Measurements from ENCODE around the gene HMG20A. TPM values are rescaled to one million over a fixed set of nuclear protein-coding genes. Genes with fewer than 3 reads are reported as not detected.

The HMG20A gene
- total and polyA plus RNA-seq, 9 of the 15 experiments (the other 6 are each of a cell fraction or from before 2014, with no cell fraction given), result 25.0 to 68.1 (median 38.9) TPM

DNA sequence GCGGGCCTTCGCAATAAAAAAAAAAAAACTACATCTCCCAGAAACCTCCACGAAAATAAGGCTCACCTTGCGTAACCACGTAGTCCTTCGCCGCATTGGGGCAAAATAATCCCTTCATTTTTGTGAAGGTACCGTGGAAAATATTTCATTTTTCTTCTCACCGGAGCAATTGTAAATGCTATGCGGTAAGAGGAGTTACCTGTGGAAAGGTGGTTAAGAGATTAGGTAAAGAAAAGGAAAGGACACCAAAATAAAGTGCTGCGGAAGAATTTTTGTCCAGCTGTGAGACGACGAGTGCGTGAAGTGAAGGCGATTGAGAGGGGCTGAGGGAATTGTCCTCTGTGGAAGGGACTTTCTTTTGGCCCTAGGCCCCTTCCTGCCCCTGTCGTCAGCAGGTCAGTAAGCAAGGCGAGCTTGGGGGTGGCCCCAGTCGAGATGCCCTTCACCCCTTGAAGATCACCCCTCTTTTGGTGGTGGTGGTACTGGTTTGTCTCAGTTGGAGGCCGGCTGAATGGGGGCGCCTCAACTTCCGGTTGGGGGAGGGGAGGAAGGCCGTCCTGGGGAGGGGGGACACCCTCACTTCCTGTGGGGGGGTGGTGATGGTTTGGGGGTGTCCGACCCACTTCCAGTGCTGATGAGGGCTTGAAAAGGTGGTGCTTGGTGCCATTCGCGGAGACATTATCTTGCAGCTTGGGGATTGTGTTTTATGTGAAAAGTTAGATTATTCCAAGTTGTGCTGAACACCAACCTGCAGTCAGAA lies at the start of gene HMG20A (continued):
- TF ChIP-seq, protein P1, sequence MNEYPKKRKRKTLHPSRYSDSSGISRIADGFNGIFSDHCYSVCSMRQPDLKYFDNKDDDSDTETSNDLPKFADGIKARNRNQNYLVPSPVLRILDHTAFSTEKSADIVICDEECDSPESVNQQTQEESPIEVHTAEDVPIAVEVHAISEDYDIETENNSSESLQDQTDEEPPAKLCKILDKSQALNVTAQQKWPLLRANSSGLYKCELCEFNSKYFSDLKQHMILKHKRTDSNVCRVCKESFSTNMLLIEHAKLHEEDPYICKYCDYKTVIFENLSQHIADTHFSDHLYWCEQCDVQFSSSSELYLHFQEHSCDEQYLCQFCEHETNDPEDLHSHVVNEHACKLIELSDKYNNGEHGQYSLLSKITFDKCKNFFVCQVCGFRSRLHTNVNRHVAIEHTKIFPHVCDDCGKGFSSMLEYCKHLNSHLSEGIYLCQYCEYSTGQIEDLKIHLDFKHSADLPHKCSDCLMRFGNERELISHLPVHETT (CRISPR knock-in tag; conservative IDR thresholded peaks at IDR 0.05 in 1 of 2, IDR thresholded peaks at IDR 0.05 in 1 of 2), result no peak; a peak in 1 of 4 replicates
- peak; percentile 64; the same call in 1 of the 2 replicates for TF ChIP-seq FOXJ2 (tag; IDR thresholded peaks at IDR 0.05)
- TF ChIP-seq MIER1 (IDR thresholded peaks at IDR 0.05; ENCODE audit: low read depth), result peak; percentile 47; the same call in 1 of the 2 replicates
- TF ChIP-seq, protein P2, sequence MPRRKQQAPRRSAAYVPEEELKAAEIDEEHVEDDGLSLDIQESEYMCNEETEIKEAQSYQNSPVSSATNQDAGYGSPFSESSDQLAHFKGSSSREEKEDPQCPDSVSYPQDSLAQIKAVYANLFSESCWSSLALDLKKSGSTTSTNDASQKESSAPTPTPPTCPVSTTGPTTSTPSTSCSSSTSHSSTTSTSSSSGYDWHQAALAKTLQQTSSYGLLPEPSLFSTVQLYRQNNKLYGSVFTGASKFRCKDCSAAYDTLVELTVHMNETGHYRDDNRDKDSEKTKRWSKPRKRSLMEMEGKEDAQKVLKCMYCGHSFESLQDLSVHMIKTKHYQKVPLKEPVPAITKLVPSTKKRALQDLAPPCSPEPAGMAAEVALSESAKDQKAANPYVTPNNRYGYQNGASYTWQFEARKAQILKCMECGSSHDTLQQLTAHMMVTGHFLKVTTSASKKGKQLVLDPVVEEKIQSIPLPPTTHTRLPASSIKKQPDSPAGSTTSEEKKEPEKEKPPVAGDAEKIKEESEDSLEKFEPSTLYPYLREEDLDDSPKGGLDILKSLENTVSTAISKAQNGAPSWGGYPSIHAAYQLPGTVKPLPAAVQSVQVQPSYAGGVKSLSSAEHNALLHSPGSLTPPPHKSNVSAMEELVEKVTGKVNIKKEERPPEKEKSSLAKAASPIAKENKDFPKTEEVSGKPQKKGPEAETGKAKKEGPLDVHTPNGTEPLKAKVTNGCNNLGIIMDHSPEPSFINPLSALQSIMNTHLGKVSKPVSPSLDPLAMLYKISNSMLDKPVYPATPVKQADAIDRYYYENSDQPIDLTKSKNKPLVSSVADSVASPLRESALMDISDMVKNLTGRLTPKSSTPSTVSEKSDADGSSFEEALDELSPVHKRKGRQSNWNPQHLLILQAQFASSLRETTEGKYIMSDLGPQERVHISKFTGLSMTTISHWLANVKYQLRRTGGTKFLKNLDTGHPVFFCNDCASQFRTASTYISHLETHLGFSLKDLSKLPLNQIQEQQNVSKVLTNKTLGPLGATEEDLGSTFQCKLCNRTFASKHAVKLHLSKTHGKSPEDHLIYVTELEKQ (CRISPR knock-in tag; IDR thresholded peaks at IDR 0.05), result no peak
- TF ChIP-seq, protein P3, sequence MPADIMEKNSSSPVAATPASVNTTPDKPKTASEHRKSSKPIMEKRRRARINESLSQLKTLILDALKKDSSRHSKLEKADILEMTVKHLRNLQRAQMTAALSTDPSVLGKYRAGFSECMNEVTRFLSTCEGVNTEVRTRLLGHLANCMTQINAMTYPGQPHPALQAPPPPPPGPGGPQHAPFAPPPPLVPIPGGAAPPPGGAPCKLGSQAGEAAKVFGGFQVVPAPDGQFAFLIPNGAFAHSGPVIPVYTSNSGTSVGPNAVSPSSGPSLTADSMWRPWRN (IDR thresholded peaks at IDR 0.05; ENCODE audit: low read depth), result peak; percentile 71; the same call in 1 of the 2 replicates
- TF ChIP-seq U2AF1 (optimal IDR thresholded peaks at IDR 0.05; ENCODE audit: low read depth, low read length), result no peak
- peak; percentile 12 to 60; a peak in 2 of 4 replicates for TF ChIP-seq MAZ (CRISPR knock-in tag; conservative IDR thresholded peaks at IDR 0.05 in 1 of 2, IDR thresholded peaks at IDR 0.05 in 1 of 2)
- no peak for TF ChIP-seq CBFA2T3 (IDR thresholded peaks at IDR 0.05)
- TF ChIP-seq PML (IDR thresholded peaks at IDR 0.05; ENCODE audit: low read length), result peak; percentile 28; the same call in 1 of the 2 replicates
- TF ChIP-seq, protein P4, sequence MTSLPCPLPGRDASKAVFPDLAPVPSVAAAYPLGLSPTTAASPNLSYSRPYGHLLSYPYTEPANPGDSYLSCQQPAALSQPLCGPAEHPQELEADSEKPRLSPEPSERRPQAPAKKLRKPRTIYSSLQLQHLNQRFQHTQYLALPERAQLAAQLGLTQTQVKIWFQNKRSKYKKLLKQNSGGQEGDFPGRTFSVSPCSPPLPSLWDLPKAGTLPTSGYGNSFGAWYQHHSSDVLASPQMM (CRISPR knock-in tag; IDR thresholded peaks at IDR 0.05), result no peak
- no peak for TF ChIP-seq NEUROD1 (IDR thresholded peaks at IDR 0.05; ENCODE audit: borderline replicate concordance, low read depth, low read length, partially characterized antibody)
- peak; percentile 84; the same call in 1 of the 2 replicates for TF ChIP-seq LEF1 (IDR thresholded peaks at IDR 0.05)
- no peak for TF ChIP-seq ZNF23 (CRISPR knock-in tag; IDR thresholded peaks at IDR 0.05)
- TF ChIP-seq ZNF780A (CRISPR knock-in tag; IDR thresholded peaks at IDR 0.05), result no peak
- 0 out of 4 replicates have a peak, but pooled peaks of 1 of the 2 experiments have one; percentile 23 for TF ChIP-seq NONO (IDR thresholded peaks at IDR 0.05; ENCODE audit: low read depth in 2 of 2, low read length in 1 of 2)
- peak; percentile 58 for TF ChIP-seq CHD1 (IDR thresholded peaks at IDR 0.05; ENCODE audit: low read length)
- TF ChIP-seq, protein P5, sequence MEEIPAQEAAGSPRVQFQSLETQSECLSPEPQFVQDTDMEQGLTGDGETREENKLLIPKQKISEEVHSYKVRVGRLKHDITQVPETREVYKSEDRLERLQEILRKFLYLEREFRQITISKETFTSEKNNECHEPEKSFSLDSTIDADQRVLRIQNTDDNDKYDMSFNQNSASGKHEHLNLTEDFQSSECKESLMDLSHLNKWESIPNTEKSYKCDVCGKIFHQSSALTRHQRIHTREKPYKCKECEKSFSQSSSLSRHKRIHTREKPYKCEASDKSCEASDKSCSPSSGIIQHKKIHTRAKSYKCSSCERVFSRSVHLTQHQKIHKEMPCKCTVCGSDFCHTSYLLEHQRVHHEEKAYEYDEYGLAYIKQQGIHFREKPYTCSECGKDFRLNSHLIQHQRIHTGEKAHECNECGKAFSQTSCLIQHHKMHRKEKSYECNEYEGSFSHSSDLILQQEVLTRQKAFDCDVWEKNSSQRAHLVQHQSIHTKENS (CRISPR knock-in tag; IDR thresholded peaks at IDR 0.05), result no peak
- TF ChIP-seq PTTG1 (tag; IDR thresholded peaks at IDR 0.05; ENCODE audit: low read depth), result no peak
- TF ChIP-seq POLR2A (conservative IDR thresholded peaks at IDR 0.05), result peak; percentile 93
- peak; percentile 92 for TF ChIP-seq TAF7 (tag; IDR thresholded peaks at IDR 0.05)
- TF ChIP-seq C11orf30 (IDR thresholded peaks at IDR 0.05; ENCODE audit: low read depth), result peak; percentile 67
